Sigmoid colon (tissue), 7 donors: ENCODE measurements around the gene GALNT14. TPM values are rescaled to one million over a fixed set of nuclear protein-coding genes. Genes with fewer than 3 reads are reported as not detected.

Source experiments
- DNase-seq: peaks from one replicate; pipeline ENCODE4 v3.0.0-alpha.2; 2019
- H3K27ac ChIP-seq, 4 donors: fragments of 200-600 bp; sonication (generic); one replicate each; pipeline ENCODE4 v1.5.1; 2016 to 2019; ENCODE audit warnings: mild to moderate bottlenecking in 1 of 4
- H3K27me3 ChIP-seq, 3 donors: fragments of 200-600 bp; sonication (generic); one replicate each; pipeline ENCODE4 v1.5.1; 2019; ENCODE audit warnings: mild to moderate bottlenecking in 1 of 3
- H3K36me3 ChIP-seq, 4 donors: fragments of 200-600 bp; sonication (generic); one replicate each; pipeline ENCODE4 v1.5.1; 2016 to 2019
- H3K4me1 ChIP-seq, 4 donors: fragments of 200-600 bp; sonication (generic); one replicate each; pipeline ENCODE4 v1.5.1; 2017 to 2019
- H3K4me3 ChIP-seq, 4 donors: fragments of 200-600 bp; sonication (generic); one replicate each; pipeline ENCODE4 v1.5.1; 2017 to 2019; ENCODE audit warnings: mild to moderate bottlenecking in 2 of 4, moderate library complexity in 1 of 4
- H3K9me3 ChIP-seq, 4 donors: fragments of 200-600 bp in 3 of 4; sonication (generic) in 3 of 4; one replicate each; pipeline versions ENCODE4 v1.5.1 to v1.6.1; 2013 to 2019
- CTCF ChIP-seq, 4 experiments: fragments of 450-650 bp in 3 of 4; fragments of 200-600 bp in 1 of 4; IDR thresholded peaks; one replicate each; pipeline ENCODE4 v1.5.1; 2016 to 2019; ENCODE audit warnings: antibody characterized with exemption in 4 of 4, mild to moderate bottlenecking in 3 of 4, moderate library complexity in 2 of 4
- EP300 ChIP-seq, 4 donors: sonication (generic); formaldehyde crosslinking; IDR thresholded peaks; one replicate each; pipeline ENCODE4 v1.6.1; 2017; ENCODE audit warnings: antibody characterized with exemption in 4 of 4
- POLR2A ChIP-seq, 2 donors: fragments of 450-650 bp; IDR thresholded peaks; one replicate each; pipeline ENCODE4 v1.6.1; 2016; ENCODE audit warnings: antibody characterized with exemption in 2 of 2, mild to moderate bottlenecking in 2 of 2, moderate library complexity in 2 of 2
- POLR2AphosphoS5 ChIP-seq, 4 donors: sonication (generic); formaldehyde crosslinking; IDR thresholded peaks; one replicate each; pipeline ENCODE4 v1.6.1; 2017; ENCODE audit warnings: antibody characterized with exemption in 4 of 4
- WGBS, 2 donors: extraction: QIAGEN DNeasy Blood & Tissue Kit; methylation state at CpG; one replicate each; pipeline ENCODE4 v1.1.7; 2013; 5-methylcytosine and 5-hydroxymethylcytosine counted together
- intact Hi-C: fragments of 100-400 bp; cut with DNase I; formaldehyde crosslinking; loops from one replicate; pipeline ENCODE4 v1.15.1; 2023
- polyA plus RNA-seq, 3 donors: library from polyadenylated mRNA; stranded (reverse); fragments of 200-250 nt; gene quantifications; one replicate each; pipeline ENCODE4 v1.2.3, GENCODE V29; 2013
- total RNA-seq, 4 donors: library from RNA; depleted of rRNA; stranded (reverse); fragments of >200 nt; gene quantifications; one replicate each; pipeline ENCODE4 v1.1.0, GENCODE V29; 2016
- donor health status: healthy with polysubstance abuse.
- donor health status: Bipolar disorder and iron deficiency.
- donor health status: healthy.

The GALNT14 gene
- total and polyA plus RNA-seq, 7 donors: 1.2 to 2.3 (median 1.2) TPM; not detected in 4

GRCh38 chr2:30860726-30861125 lies 277.5 kb downstream of the GALNT14 start:
- TF ChIP-seq EP300 (IDR thresholded peaks at IDR 0.05) (no peak), POLR2A (IDR thresholded peaks at IDR 0.05) (no peak), CTCF (IDR thresholded peaks at IDR 0.05) (no peak), POLR2AphosphoS5 (IDR thresholded peaks at IDR 0.05) (no peak)
- intact Hi-C loops: no loop called here
- DNase-seq: no peak
- Histone ChIP-seq H3K27me3 (no peaks in the 10 kb centered on the region), H3K36me3 (no peaks in the 10 kb centered on the region), H3K4me1 (no peaks in the 10 kb centered on the region), H3K9me3 (no peaks in the 10 kb centered on the region), H3K4me3 (no peak overlapping the region), H3K27ac (no peak overlapping the region)
- 78% methylated on average over 4 of the region's 4 CpGs for WGBS, 2 donors

Other genes with a start within 250 kb of the GALNT14 start
- gene CAPN14, start 79.1 kb upstream of the GALNT14 start, total RNA-seq: under 1 TPM in 2 of 4 donors, not detected in 2; 0.16 to 0.27 TPM
- under 1 TPM in 2 of 3 donors, not detected in 1; 0.23 to 0.25 TPM for gene CAPN14, start 79.1 kb upstream of the GALNT14 start, polyA plus RNA-seq
- gene EHD3, start 95.7 kb upstream of the GALNT14 start, total RNA-seq: 1 to 10 TPM; 2.3 to 7.8 (median 4.0) TPM
- 1 to 10 TPM in 1 of 3 donors, under 1 TPM in 2; 0.60 to 4.0 (median 0.92) TPM for gene EHD3, start 95.7 kb upstream of the GALNT14 start, polyA plus RNA-seq